Measurements from ENCODE around the gene RAB11FIP5. TPM values are rescaled to one million over a fixed set of nuclear protein-coding genes. Genes with fewer than 3 reads are reported as not detected.
A peak's percentile ranks its signal among the peaks of the same experiment; 100 is the strongest.

Gene RAB11FIP5
- polyA plus RNA-seq, 5 donors: 9.0 to 12.5 (median 11.8) TPM

GRCh38 chr2:73089270-73090030, 23.3 kb downstream of the RAB11FIP5 start:
- peak in 1 of 2 donors; percentile 17 for DNase-seq

GRCh38 chr2:73088703-73089102, 24.0 kb downstream of the RAB11FIP5 start:
- DNase-seq: no peak

- DNase-seq: no peak
These were observed 24.5 kb downstream of the RAB11FIP5 start for GRCh38 chr2:73088211-73088610.

- no peak for DNase-seq
These were observed 25.4 kb downstream of the RAB11FIP5 start for GRCh38 chr2:73087311-73087710.

- peak; percentile 53 to 63 for DNase-seq
These were observed 27.1 kb downstream of the RAB11FIP5 start for GRCh38 chr2:73085691-73086090.

GRCh38 chr2:73084971-73085370, 27.8 kb downstream of the RAB11FIP5 start:
- no peak for DNase-seq

GRCh38 chr2:73083886-73084800, 28.6 kb downstream of the RAB11FIP5 start:
- no peak for DNase-seq

- DNase-seq: no peak
These were observed 30.0 kb downstream of the RAB11FIP5 start for GRCh38 chr2:73082523-73083410.

GRCh38 chr2:73081181-73081671, 31.5 kb downstream of the RAB11FIP5 start:
- DNase-seq: no peak

- DNase-seq: no peak
These were observed 32.2 kb downstream of the RAB11FIP5 start for GRCh38 chr2:73080321-73081131.

- DNase-seq: no peak
These were observed 33.1 kb downstream of the RAB11FIP5 start for GRCh38 chr2:73079636-73080035.

GRCh38 chr2:73078457-73079411, 34.0 kb downstream of the RAB11FIP5 start:
- no peak for DNase-seq

- no peak for DNase-seq
These were observed 35.3 kb downstream of the RAB11FIP5 start for GRCh38 chr2:73077424-73077795.

GRCh38 chr2:73076701-73077423, 35.9 kb downstream of the RAB11FIP5 start:
- no peak for DNase-seq

- DNase-seq: no peak
These were observed 37.0 kb downstream of the RAB11FIP5 start for GRCh38 chr2:73075477-73076373.

- DNase-seq: no peak
These were observed 38.4 kb downstream of the RAB11FIP5 start for GRCh38 chr2:73074110-73075069.

All from right lung (tissue), 5 donors.